ENCODE measurements around the gene MMP17.

The MMP17 gene

DNA sequence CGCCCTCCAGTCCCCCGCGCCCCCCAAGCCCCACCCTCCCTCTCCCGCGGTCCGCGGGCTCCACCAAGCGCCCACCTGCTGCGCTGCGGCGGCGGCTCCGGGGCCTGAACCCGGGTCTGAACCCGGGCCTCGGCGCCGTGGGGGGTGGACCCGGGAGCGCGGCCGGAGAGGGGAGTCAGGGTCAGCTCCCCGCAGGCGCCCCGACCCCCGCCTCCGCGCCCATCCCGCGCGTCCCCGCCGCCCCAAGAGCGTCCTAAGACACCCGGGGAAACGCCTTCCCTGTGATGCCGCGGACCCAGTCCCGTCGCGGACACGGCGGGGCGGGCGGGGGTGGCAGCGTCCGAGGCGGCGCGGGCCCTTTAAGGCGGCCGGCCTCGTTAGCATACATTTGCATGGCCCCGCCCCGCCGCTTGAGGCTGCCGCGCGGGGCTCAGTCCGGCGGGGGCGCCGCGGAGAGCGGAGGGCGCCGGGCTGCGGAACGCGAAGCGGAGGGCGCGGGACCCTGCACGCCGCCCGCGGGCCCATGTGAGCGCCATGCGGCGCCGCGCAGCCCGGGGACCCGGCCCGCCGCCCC lies at the start of gene MMP17:
Gene MMP17 (plus strand): TSS at position 433 of the 574 bp plus-strand sequence. CDS start 102 bp downstream, at position 535.
- H3K9me3 ChIP-seq (ENCODE audit: control insufficient read depth, insufficient read depth, low read length) = no peaks in the 10 kb centered on the region
- H3K27me3 ChIP-seq (ENCODE audit: control insufficient read depth, insufficient read depth, low read length) = peaks cover 33% of the 10 kb centered on the region
- H3K36me3 ChIP-seq (ENCODE audit: control insufficient read depth, insufficient read depth, low read length) = no peaks in the 10 kb centered on the region
- peaks cover 7% of the 10 kb centered on the region for H3K4me1 ChIP-seq (ENCODE audit: control insufficient read depth, insufficient read depth, low read length)
- peak within 1 kb of the TSS; percentile 66 for H3K4me3 ChIP-seq (ENCODE audit: low read depth, low read length)
- H3K27ac ChIP-seq (ENCODE audit: low read depth, low read length) = no peak within 1 kb of the TSS
- no peak within 1 kb of the TSS for H3K9ac ChIP-seq (ENCODE audit: low read depth, low read length)

DNA sequence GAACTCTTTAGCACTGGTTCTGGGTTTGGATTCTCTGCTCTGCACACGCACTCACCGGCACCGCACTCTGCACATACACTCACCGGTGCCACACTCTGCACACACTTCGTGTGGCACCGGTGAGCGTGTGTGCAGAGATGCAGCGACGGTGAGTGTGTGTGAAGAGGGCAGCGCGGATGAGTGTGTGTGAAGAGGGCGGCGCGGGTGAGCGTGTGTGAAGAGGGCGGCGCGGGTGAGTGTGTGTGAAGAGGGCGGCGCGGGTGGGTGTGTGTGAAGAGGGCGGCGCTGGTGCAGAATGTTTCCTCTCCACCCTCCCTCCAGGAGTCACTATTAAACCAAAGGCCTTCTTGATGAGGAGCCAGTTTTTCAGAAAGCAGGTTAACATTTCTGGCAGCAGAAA lies 49.2 kb upstream of the MMP17 start:
- Histone ChIP-seq H3K4me3 (ENCODE audit: low read depth, low read length) (no peak overlapping the region), H3K9ac (ENCODE audit: low read depth, low read length) (no peak overlapping the region), H3K9me3 (ENCODE audit: control insufficient read depth, insufficient read depth, low read length) (no peaks in the 10 kb centered on the region), H3K4me1 (ENCODE audit: control insufficient read depth, insufficient read depth, low read length) (peaks cover 20% of the 10 kb centered on the region), H3K36me3 (ENCODE audit: control insufficient read depth, insufficient read depth, low read length) (peaks cover 43% of the 10 kb centered on the region), H3K27ac (ENCODE audit: low read depth, low read length) (no peak overlapping the region), H3K27me3 (ENCODE audit: control insufficient read depth, insufficient read depth, low read length) (no peaks in the 10 kb centered on the region)

DNA sequence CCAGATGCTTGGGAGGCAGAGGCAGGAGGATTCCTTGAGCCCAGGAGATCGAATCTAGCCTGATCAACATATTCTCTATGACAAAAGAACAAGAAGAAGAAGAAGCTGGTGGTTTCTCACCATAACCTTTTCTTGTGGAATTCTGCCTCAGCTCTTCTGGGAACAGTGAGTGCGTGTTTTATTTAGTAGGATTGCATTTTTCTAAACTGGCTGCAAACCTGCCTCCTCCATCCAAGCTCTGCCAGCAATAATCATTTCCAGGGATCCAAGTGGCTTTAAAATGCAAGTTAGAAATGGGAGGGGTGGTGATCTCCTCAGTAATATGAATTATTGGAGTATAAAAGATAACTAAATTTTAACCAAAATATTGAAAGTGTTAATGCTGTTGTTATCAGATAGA lies 46.1 kb upstream of the MMP17 start:
- Histone ChIP-seq H3K27ac (ENCODE audit: low read depth, low read length) (no peak overlapping the region), H3K4me3 (ENCODE audit: low read depth, low read length) (no peak overlapping the region), H3K27me3 (ENCODE audit: control insufficient read depth, insufficient read depth, low read length) (no peaks in the 10 kb centered on the region), H3K9me3 (ENCODE audit: control insufficient read depth, insufficient read depth, low read length) (no peaks in the 10 kb centered on the region), H3K9ac (ENCODE audit: low read depth, low read length) (no peak overlapping the region), H3K36me3 (ENCODE audit: control insufficient read depth, insufficient read depth, low read length) (peaks cover 57% of the 10 kb centered on the region), H3K4me1 (ENCODE audit: control insufficient read depth, insufficient read depth, low read length) (peaks cover 24% of the 10 kb centered on the region)

DNA sequence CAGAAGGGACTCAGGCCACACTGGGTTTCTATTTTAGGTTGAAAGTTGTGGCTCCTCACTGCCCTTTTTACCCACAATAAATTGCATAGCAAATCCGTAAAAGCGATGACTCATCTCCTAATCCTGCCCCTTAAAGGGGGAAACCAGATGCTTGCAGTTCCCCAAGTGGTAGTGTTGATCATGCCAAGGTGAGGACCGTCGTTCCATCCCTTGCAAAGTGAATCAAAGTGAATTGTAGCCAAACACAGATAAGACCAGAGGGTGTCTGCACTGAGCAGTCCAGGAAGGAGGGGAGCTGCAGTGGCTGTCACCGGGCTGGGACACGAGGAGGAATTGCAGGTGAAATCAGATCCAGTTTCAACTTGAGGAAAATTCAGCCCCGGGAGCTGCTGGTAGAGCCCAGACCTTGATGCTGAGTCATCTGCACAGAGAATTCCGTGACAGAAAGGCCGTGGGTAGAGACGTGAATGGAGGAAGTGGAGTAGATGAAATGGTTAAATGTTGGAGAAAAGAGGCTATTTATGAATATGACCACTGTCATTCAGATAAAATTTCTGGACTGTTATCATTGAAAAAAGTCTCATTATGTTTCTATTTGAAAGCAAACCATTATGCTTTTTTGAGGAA lies 44.2 kb upstream of the MMP17 start:
- peak overlapping the region; percentile 76 for H3K27ac ChIP-seq (ENCODE audit: low read depth, low read length)
- H3K27me3 ChIP-seq (ENCODE audit: control insufficient read depth, insufficient read depth, low read length) = no peaks in the 10 kb centered on the region
- H3K4me1 ChIP-seq (ENCODE audit: control insufficient read depth, insufficient read depth, low read length) = peaks cover 24% of the 10 kb centered on the region
- H3K4me3 ChIP-seq (ENCODE audit: low read depth, low read length) = no peak overlapping the region
- peaks cover 62% of the 10 kb centered on the region for H3K36me3 ChIP-seq (ENCODE audit: control insufficient read depth, insufficient read depth, low read length)
- H3K9me3 ChIP-seq (ENCODE audit: control insufficient read depth, insufficient read depth, low read length) = no peaks in the 10 kb centered on the region
- H3K9ac ChIP-seq (ENCODE audit: low read depth, low read length) = no peak overlapping the region

DNA sequence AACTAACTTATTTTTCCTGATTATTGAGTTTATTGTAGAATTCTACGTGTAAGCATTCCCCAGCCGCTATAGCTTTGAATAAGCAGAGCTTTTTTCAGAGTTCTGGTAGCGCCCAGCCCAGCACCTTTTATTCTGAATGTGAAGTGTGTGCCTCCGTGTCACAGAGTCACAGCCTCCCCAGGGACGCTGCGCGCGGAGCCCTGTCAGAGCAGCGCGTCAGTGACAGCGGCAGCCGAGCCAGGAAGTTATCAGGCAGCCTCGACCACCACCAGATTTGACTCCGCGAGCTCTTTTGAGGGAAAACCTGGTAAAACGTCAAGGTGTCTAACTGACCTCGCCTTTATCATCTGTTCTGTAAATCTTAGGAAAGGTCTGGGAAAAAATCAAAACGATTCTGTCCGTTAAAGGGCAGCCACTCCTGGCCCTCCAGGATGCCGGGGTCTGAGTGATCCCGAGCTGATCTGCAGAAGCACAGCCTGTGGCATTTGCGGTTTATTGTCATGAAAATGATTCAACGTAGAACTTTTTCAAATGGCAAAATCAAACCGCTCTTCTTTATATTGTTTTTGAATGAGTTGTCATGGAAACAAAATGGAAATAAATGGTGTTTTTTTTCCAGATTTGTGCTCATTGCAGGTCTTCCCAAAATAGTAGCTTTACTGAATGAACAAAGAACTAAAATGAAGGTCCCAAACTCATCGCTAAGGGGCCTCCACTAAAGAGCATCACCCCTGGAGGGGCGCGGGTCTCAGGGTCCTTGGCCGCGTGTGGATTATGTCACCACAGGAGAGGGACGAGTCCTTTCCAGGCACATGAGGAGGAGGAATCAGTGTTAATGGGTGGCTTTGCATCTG lies 43.1 kb upstream of the MMP17 start:
- peaks cover 24% of the 10 kb centered on the region for H3K4me1 ChIP-seq (ENCODE audit: control insufficient read depth, insufficient read depth, low read length)
- H3K36me3 ChIP-seq (ENCODE audit: control insufficient read depth, insufficient read depth, low read length) = peaks cover 59% of the 10 kb centered on the region
- H3K9me3 ChIP-seq (ENCODE audit: control insufficient read depth, insufficient read depth, low read length) = no peaks in the 10 kb centered on the region
- peak overlapping the region; percentile 76 for H3K27ac ChIP-seq (ENCODE audit: low read depth, low read length)
- no peak overlapping the region for H3K9ac ChIP-seq (ENCODE audit: low read depth, low read length)
- no peaks in the 10 kb centered on the region for H3K27me3 ChIP-seq (ENCODE audit: control insufficient read depth, insufficient read depth, low read length)
- no peak overlapping the region for H3K4me3 ChIP-seq (ENCODE audit: low read depth, low read length)

DNA sequence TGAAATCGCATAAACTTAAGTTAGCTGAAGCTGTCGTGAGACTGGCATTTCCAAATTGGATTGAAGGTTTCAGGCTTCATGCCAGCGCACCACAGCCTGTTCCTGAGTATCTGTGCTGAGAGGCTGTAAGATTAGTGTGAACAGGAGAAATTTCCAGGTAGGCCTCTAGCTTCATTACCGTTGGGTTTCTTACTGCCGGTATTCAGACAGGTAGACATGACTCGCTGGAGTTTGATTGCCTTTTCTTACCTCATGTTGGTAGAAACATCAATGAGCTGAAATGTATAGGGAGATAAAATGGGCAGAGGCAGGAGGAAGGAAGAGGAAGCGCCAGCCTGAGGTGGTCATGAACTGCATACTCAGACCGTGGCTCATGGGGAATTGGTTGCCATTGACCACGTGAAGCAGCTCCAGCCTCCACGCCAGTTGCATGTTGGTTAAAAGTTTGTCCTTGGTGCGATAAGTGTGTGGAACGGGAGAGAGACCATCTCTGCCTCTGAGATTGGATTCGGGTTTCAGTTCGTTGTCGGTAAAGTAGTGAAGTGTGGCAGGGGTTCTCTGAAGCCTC lies 42.3 kb upstream of the MMP17 start:
- H3K36me3 ChIP-seq (ENCODE audit: control insufficient read depth, insufficient read depth, low read length) = peaks cover 58% of the 10 kb centered on the region
- H3K27me3 ChIP-seq (ENCODE audit: control insufficient read depth, insufficient read depth, low read length) = no peaks in the 10 kb centered on the region
- peak overlapping the region; percentile 76 for H3K27ac ChIP-seq (ENCODE audit: low read depth, low read length)
- H3K9me3 ChIP-seq (ENCODE audit: control insufficient read depth, insufficient read depth, low read length) = no peaks in the 10 kb centered on the region
- H3K4me1 ChIP-seq (ENCODE audit: control insufficient read depth, insufficient read depth, low read length) = peaks cover 24% of the 10 kb centered on the region
- no peak overlapping the region for H3K9ac ChIP-seq (ENCODE audit: low read depth, low read length)
- no peak overlapping the region for H3K4me3 ChIP-seq (ENCODE audit: low read depth, low read length)

DNA sequence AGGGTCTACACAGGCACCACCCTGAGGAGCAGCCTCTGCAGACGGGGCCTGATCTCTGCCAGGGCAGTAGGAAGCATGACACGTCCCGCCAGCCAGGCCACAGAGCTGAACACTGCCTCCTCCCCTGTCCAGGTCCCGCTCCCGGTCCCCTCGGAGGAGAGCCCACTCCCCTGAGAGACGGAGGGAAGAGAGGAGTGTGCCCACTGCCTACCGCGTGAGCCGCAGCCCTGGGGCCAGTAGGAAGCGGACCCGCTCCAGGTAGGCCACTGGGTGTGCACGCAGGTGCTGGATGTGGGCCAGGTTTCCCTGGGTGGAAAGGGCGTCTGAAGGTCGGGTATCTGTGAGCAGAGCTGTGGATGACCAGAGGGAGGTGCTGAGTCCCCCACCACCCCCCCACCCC lies 41.9 kb upstream of the MMP17 start:
- H3K4me3 ChIP-seq (ENCODE audit: low read depth, low read length) = no peak overlapping the region
- H3K9ac ChIP-seq (ENCODE audit: low read depth, low read length) = no peak overlapping the region
- H3K36me3 ChIP-seq (ENCODE audit: control insufficient read depth, insufficient read depth, low read length) = peaks cover 57% of the 10 kb centered on the region

DNA sequence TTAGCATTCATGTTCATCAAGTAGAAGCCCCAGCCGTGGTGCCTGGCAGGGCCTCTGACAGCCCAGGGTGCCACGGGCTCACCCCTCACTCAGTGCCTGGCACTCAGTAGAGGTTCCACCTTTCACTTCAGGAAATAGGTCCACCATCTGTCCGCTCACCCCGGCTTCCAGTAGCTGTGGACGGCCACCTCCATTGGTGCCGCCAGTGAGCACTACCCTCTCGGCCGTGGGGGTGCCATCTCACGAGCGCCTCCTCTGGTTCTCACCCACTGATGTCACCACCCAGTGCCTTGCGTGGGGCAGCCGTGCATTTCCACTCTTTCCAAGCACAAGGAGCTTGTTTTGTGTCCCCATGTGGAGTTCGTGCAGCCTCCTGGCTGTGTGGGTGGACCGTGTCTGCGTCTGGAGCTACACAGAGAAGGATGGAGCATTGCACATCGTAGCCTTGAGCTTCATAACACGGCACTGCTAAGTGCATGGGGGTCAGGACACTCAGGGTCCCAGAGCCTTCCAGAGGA lies 41.0 kb upstream of the MMP17 start:
- no peak overlapping the region for H3K27ac ChIP-seq (ENCODE audit: low read depth, low read length)
- no peaks in the 10 kb centered on the region for H3K9me3 ChIP-seq (ENCODE audit: control insufficient read depth, insufficient read depth, low read length)
- peaks cover 56% of the 10 kb centered on the region for H3K36me3 ChIP-seq (ENCODE audit: control insufficient read depth, insufficient read depth, low read length)
- H3K9ac ChIP-seq (ENCODE audit: low read depth, low read length) = no peak overlapping the region
- no peak overlapping the region for H3K4me3 ChIP-seq (ENCODE audit: low read depth, low read length)
- H3K4me1 ChIP-seq (ENCODE audit: control insufficient read depth, insufficient read depth, low read length) = peaks cover 24% of the 10 kb centered on the region
- no peaks in the 10 kb centered on the region for H3K27me3 ChIP-seq (ENCODE audit: control insufficient read depth, insufficient read depth, low read length)

More for the DNA sequence above, 41.9 kb upstream of the MMP17 start:
- H3K9me3 ChIP-seq (ENCODE audit: control insufficient read depth, insufficient read depth, low read length) = no peaks in the 10 kb centered on the region
- H3K4me1 ChIP-seq (ENCODE audit: control insufficient read depth, insufficient read depth, low read length) = peaks cover 24% of the 10 kb centered on the region
- no peaks in the 10 kb centered on the region for H3K27me3 ChIP-seq (ENCODE audit: control insufficient read depth, insufficient read depth, low read length)
- H3K27ac ChIP-seq (ENCODE audit: low read depth, low read length) = no peak overlapping the region

DNA sequence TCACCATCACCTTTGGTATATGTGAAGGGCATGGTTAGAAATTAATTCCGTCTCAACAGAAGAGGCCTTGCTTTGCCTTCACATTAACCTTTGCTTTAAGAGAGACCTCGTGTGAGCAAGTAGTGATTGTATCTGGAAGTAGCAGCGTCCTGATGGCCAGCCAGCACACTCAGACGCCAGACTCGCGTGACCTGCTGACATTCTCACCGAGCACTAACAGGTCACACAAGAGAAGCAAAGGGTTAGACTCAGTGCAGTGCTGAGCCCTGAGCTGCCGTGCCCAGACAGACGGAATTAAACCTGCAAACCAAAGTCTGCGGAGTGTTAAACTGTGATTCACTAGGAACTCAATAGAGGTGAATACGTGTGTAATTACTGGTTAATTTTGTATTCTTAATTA lies 40.1 kb upstream of the MMP17 start:
- no peak overlapping the region for H3K27ac ChIP-seq (ENCODE audit: low read depth, low read length)
- H3K4me1 ChIP-seq (ENCODE audit: control insufficient read depth, insufficient read depth, low read length) = peaks cover 24% of the 10 kb centered on the region
- H3K27me3 ChIP-seq (ENCODE audit: control insufficient read depth, insufficient read depth, low read length) = no peaks in the 10 kb centered on the region
- H3K9me3 ChIP-seq (ENCODE audit: control insufficient read depth, insufficient read depth, low read length) = no peaks in the 10 kb centered on the region
- no peak overlapping the region for H3K4me3 ChIP-seq (ENCODE audit: low read depth, low read length)
- H3K9ac ChIP-seq (ENCODE audit: low read depth, low read length) = no peak overlapping the region
- peaks cover 59% of the 10 kb centered on the region for H3K36me3 ChIP-seq (ENCODE audit: control insufficient read depth, insufficient read depth, low read length)

DNA sequence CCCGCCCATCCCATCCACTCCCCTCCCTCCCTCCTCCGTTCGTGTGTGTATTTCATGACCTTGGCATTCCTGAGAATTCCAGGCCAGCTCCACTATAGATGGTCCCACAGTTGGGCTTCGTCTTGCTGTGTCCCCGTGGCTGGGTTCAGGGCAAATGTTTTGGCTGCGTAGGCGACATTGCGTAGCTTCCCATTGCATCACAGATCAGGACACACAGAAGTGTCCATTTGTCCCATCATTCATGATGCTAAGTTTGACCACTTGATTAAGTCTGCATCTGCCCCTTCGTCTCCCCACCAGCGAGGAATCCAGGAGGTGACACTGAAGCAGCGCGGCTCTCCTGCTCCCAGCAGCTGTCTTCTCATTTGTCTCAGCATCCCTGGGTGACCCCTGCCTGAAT lies 38.6 kb upstream of the MMP17 start:
- no peaks in the 10 kb centered on the region for H3K27me3 ChIP-seq (ENCODE audit: control insufficient read depth, insufficient read depth, low read length)
- H3K9ac ChIP-seq (ENCODE audit: low read depth, low read length) = no peak overlapping the region
- peaks cover 14% of the 10 kb centered on the region for H3K4me1 ChIP-seq (ENCODE audit: control insufficient read depth, insufficient read depth, low read length)
- H3K27ac ChIP-seq (ENCODE audit: low read depth, low read length) = no peak overlapping the region
- H3K4me3 ChIP-seq (ENCODE audit: low read depth, low read length) = no peak overlapping the region
- peaks cover 59% of the 10 kb centered on the region for H3K36me3 ChIP-seq (ENCODE audit: control insufficient read depth, insufficient read depth, low read length)
- H3K9me3 ChIP-seq (ENCODE audit: control insufficient read depth, insufficient read depth, low read length) = no peaks in the 10 kb centered on the region
